CD14-positive monocyte (primary cell): ENCODE data around the gene FBXL2. TPM values are rescaled to one million over a fixed set of nuclear protein-coding genes. Genes with fewer than 3 reads are reported as not detected.

ENCODE experiments used
- DNase-seq, 3 donors: peaks; one replicate each; pipeline ENCODE4 v3.0.0-alpha.2; 2011 to 2022
- H2AFZ ChIP-seq: 2 replicates; pipeline ENCODE4 v1.6.0; 2012; ENCODE audit warnings: mild to moderate bottlenecking, low read depth, low read length, inconsistent platforms; ENCODE audit not compliant: insufficient read depth, poor library complexity, severe bottlenecking
- H3K27ac ChIP-seq, 2 donors: 1 replicate in 1 of 2; 2 replicates in 1 of 2; pipeline ENCODE4 v1.5.1; 2012 to 2013; ENCODE audit warnings: low read length in 2 of 2, control low read depth in 1 of 2, inconsistent platforms in 1 of 2, low read depth in 1 of 2, mild to moderate bottlenecking in 1 of 2
- H3K27me3 ChIP-seq, 2 donors: one replicate each; pipeline versions ENCODE4 v1.6.0 to v1.6.1; 2011 to 2013; ENCODE audit warnings: low read length in 2 of 2; ENCODE audit not compliant: control insufficient read depth in 2 of 2, insufficient read depth in 2 of 2
- H3K36me3 ChIP-seq, 2 donors: replicated peaks in 1 of 2; 1 replicate in 1 of 2; 2 replicates in 1 of 2; pipeline versions ENCODE4 v1.5.1 to v1.6.1; 2012 to 2013; ENCODE audit warnings: low read length in 2 of 2, control low read depth in 1 of 2, inconsistent platforms in 1 of 2, mild to moderate bottlenecking in 1 of 2; ENCODE audit not compliant: insufficient read depth in 2 of 2, control insufficient read depth in 1 of 2
- H3K4me1 ChIP-seq, 2 donors: 1 replicate in 1 of 2; 2 replicates in 1 of 2; pipeline versions ENCODE4 v1.5.1 to v1.6.1; 2012 to 2013; ENCODE audit warnings: low read length in 2 of 2, control low read depth in 1 of 2, inconsistent platforms in 1 of 2, mild to moderate bottlenecking in 1 of 2, moderate library complexity in 1 of 2; ENCODE audit not compliant: insufficient read depth in 2 of 2, control insufficient read depth in 1 of 2
- H3K4me2 ChIP-seq: replicated peaks from 2 replicates; pipeline ENCODE3; 2012; ENCODE audit warnings: low read length, moderate library complexity, mild to moderate bottlenecking; ENCODE audit not compliant: poor library complexity, severe bottlenecking; ENCODE audit errors: extremely low read depth
- H3K4me3 ChIP-seq, 3 experiments: fragments of 200-600 bp in 1 of 3; sonication (generic) in 1 of 3; replicated peaks in 1 of 3; 1 replicate in 2 of 3; 2 replicates in 1 of 3; pipeline ENCODE4 v1.5.1; 2011 to 2013; ENCODE audit warnings: low read length in 3 of 3, mild to moderate bottlenecking in 3 of 3, control low read depth in 2 of 3, low read depth in 2 of 3, inconsistent platforms in 1 of 3, moderate library complexity in 1 of 3
- H3K79me2 ChIP-seq: 2 replicates; pipeline ENCODE4 v1.6.0; 2012; ENCODE audit warnings: mild to moderate bottlenecking, control low read depth, inconsistent platforms, low read length, moderate library complexity; ENCODE audit not compliant: insufficient read depth
- H3K9ac ChIP-seq: 2 replicates; pipeline ENCODE4 v1.6.0; 2017; ENCODE audit warnings: low read length, mild to moderate bottlenecking; ENCODE audit not compliant: insufficient read depth, poor library complexity, severe bottlenecking
- H3K9me3 ChIP-seq, 2 donors: replicated peaks in 1 of 2; 1 replicate in 1 of 2; 2 replicates in 1 of 2; pipeline versions ENCODE4 v1.5.1 to v1.6.1; 2012 to 2013; ENCODE audit warnings: low read length in 2 of 2, control low read depth in 1 of 2; ENCODE audit not compliant: control insufficient read depth in 1 of 2, insufficient read depth in 1 of 2
- H4K20me1 ChIP-seq: 2 replicates; pipeline ENCODE4 v1.6.0; 2012; ENCODE audit warnings: mild to moderate bottlenecking, low read length, control low read depth, moderate library complexity; ENCODE audit not compliant: insufficient read depth
- H3K27ac Mint-ChIP-seq, 7 donors: one replicate each; pipeline ENCODE4 v1.8.0; 2020; ENCODE audit warnings: mild to moderate bottlenecking in 7 of 7, mixed read lengths in 7 of 7, moderate library complexity in 6 of 7, inconsistent platforms in 2 of 7
- H3K27me3 Mint-ChIP-seq, 3 donors: one replicate each; pipeline ENCODE4 v1.8.0; 2021 to 2022; ENCODE audit warnings: low read depth in 3 of 3, mild to moderate bottlenecking in 3 of 3, mixed read lengths in 3 of 3, moderate library complexity in 3 of 3, inconsistent platforms in 1 of 3
- H3K36me3 Mint-ChIP-seq, 2 donors: one replicate each; pipeline ENCODE4 v1.8.0; 2020; ENCODE audit warnings: mixed read lengths in 2 of 2, inconsistent platforms in 1 of 2, mild to moderate bottlenecking in 1 of 2
- H3K4me1 Mint-ChIP-seq: one replicate; pipeline ENCODE4 v1.8.0; 2020; ENCODE audit warnings: mild to moderate bottlenecking, mixed read lengths
- H3K4me3 Mint-ChIP-seq, 2 donors: one replicate each; pipeline ENCODE4 v1.8.0; 2020; ENCODE audit warnings: mild to moderate bottlenecking in 2 of 2, mixed read lengths in 2 of 2, moderate library complexity in 1 of 2
- H3K9me3 Mint-ChIP-seq, 7 donors: one replicate each; pipeline ENCODE4 v1.8.0; 2020 to 2022; ENCODE audit warnings: mixed read lengths in 7 of 7, mild to moderate bottlenecking in 6 of 7, moderate library complexity in 6 of 7, inconsistent platforms in 2 of 7
- WGBS: methylation state at CpG from one replicate; pipeline ENCODE4 v1.1.5; 2013; ENCODE audit warnings: missing lambda C conversion rate; ENCODE audit not compliant: insufficient coverage; 5-methylcytosine and 5-hydroxymethylcytosine counted together
- intact Hi-C, 2 donors: fragments of 100-400 bp; cut with micrococcal nuclease; formaldehyde crosslinking; loops; one replicate each; pipeline versions ENCODE4 v1.15.0 to v1.15.1; 2023
- polyA plus RNA-seq, 3 donors: library from polyadenylated mRNA; depleted of rRNA in 1 of 3; unstranded in 2 of 3; stranded (reverse) in 1 of 3; fragments of 300-500 nt in 2 of 3; fragments of >200 nt in 1 of 3; fragmentation: Illumina TruSeq in 2 of 3; gene quantifications; 1 replicate in 2 of 3; 2 replicates in 1 of 3; pipeline ENCODE4 v1.2.3, GENCODE V29; 2012 to 2021
- TF ChIP-seq, protein P1 (sequence below): fragments of 200-600 bp; IDR thresholded peaks from one replicate; pipeline ENCODE4 v1.8.0; 2022; ENCODE audit warnings: antibody characterized with exemption, mild to moderate bottlenecking

Gene FBXL2
- polyA plus RNA-seq, 3 donors: not detected

DNA sequence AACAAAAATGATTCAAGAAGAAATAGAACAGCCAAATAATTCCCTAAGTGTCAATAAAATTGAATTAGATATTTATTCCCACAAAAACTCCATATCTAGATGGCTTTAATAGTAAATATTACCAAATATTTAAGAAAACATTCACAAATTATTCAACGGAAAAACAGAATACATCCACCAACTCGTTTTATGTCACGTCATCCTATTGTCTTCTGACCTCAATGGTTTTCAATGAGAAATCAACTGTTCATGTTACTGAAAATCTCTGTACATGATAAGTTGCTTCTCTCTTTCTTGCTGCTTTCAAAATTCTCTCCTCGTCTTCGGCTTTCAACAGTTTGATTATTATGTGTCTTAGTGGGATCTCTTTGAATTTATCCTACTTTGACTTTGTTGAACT is 17.1 kb upstream of the FBXL2 start:
- no peaks in the 10 kb centered on the region for H3K36me3 Mint-ChIP-seq
- H3K27ac Mint-ChIP-seq: no peak overlapping the region
- no peak for DNase-seq
- TF ChIP-seq, protein P1, sequence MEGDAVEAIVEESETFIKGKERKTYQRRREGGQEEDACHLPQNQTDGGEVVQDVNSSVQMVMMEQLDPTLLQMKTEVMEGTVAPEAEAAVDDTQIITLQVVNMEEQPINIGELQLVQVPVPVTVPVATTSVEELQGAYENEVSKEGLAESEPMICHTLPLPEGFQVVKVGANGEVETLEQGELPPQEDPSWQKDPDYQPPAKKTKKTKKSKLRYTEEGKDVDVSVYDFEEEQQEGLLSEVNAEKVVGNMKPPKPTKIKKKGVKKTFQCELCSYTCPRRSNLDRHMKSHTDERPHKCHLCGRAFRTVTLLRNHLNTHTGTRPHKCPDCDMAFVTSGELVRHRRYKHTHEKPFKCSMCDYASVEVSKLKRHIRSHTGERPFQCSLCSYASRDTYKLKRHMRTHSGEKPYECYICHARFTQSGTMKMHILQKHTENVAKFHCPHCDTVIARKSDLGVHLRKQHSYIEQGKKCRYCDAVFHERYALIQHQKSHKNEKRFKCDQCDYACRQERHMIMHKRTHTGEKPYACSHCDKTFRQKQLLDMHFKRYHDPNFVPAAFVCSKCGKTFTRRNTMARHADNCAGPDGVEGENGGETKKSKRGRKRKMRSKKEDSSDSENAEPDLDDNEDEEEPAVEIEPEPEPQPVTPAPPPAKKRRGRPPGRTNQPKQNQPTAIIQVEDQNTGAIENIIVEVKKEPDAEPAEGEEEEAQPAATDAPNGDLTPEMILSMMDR: no peak
- Histone ChIP-seq H3K9ac (no peak overlapping the region), H3K9me3 (peaks cover 0 to 5% of the 10 kb centered on the region in 2 donors), H3K79me2 (no peaks in the 10 kb centered on the region), H2AFZ (no peak overlapping the region), H3K4me1 (no peaks in the 10 kb centered on the region), H3K4me2 (no peak overlapping the region), H3K36me3 (no peaks in the 10 kb centered on the region), H4K20me1 (no peaks in the 10 kb centered on the region), H3K27ac (no peak overlapping the region), H3K4me3 (no peak overlapping the region), H3K27me3 (no peaks in the 10 kb centered on the region)
- H3K4me3 Mint-ChIP-seq: no peak overlapping the region
- no peaks in the 10 kb centered on the region for H3K4me1 Mint-ChIP-seq
- peaks cover 3 to 28% (median 17%) of the 10 kb centered on the region in 7 donors for H3K9me3 Mint-ChIP-seq
- 83% methylated on average over 2 of the region's 5 CpGs for WGBS
- intact Hi-C loops: no loop called here
- H3K27me3 Mint-ChIP-seq: peaks cover 1 to 2% (median 2%) of the 10 kb centered on the region in 3 donors

DNA sequence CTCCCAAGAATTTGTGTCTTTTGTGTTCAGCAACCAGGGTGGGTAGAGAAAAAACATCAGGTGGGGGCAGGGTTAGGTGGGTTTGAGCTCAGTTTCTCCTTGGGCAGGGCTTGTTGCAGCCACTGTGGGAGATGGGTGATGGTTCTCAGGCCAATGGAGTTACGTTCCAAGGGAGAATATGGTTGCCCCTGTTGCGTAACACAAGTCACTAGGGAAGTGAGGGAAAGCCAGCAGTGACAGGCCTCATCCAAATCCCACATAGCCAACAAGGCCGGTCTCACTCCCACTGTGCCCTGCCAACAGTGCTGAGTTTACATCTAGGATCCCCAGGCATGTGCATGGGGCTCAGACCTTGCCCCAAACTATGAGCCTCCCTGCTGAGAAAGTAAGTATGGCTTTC is 7.9 kb upstream of the FBXL2 start:
- Histone ChIP-seq H3K9ac (no peak overlapping the region), H3K4me3 (no peak overlapping the region), H3K36me3 (no peaks in the 10 kb centered on the region), H3K27ac (no peak overlapping the region), H4K20me1 (no peaks in the 10 kb centered on the region), H3K79me2 (no peaks in the 10 kb centered on the region), H3K27me3 (no peaks in the 10 kb centered on the region), H3K9me3 (peaks cover 3 to 16% of the 10 kb centered on the region in 2 donors), H3K4me1 (no peaks in the 10 kb centered on the region), H3K4me2 (no peak overlapping the region), H2AFZ (no peak overlapping the region)
- peaks cover 0 to 2% (median 0%) of the 10 kb centered on the region in 3 donors for H3K27me3 Mint-ChIP-seq
- no peak for DNase-seq
- 100% methylated on average over 1 of the region's 3 CpGs for WGBS
- H3K4me3 Mint-ChIP-seq: no peak overlapping the region
- no peaks in the 10 kb centered on the region for H3K4me1 Mint-ChIP-seq
- peaks cover 5 to 39% (median 19%) of the 10 kb centered on the region in 7 donors for H3K9me3 Mint-ChIP-seq
- TF ChIP-seq, protein P1: no peak
- H3K36me3 Mint-ChIP-seq: no peaks in the 10 kb centered on the region
- intact Hi-C loops: no loop called here
- H3K27ac Mint-ChIP-seq: peak overlapping the region in 1 of 7 donors; percentile 37
